ENCODE measurements around the gene UBP1. TPM values are rescaled to one million over a fixed set of nuclear protein-coding genes. Genes with fewer than 3 reads are reported as not detected.
"Not testable (repeated sequence)": the region's sequence is repeated elsewhere in the genome, so short reads cannot be mapped to it uniquely, and the experiment has no call there.

Gene UBP1
- total RNA-seq, 4 donors from 2014 or later = 39.7 to 70.4 (median 55.6) TPM

GRCh38 chr3:33433843-33434242 is 6.4 kb downstream of the UBP1 start:
- TF ChIP-seq CTCF (IDR thresholded peaks at IDR 0.05) (no peak), EP300 (IDR thresholded peaks at IDR 0.05) (no peak), POLR2AphosphoS5 (IDR thresholded peaks at IDR 0.05) (no peak), POLR2A (IDR thresholded peaks at IDR 0.05) (no peak)
- DNase-seq (ENCODE audit: low spot score in 2 of 2) = no peak
- Histone ChIP-seq H3K27ac (no peak overlapping the region), H3K36me3 (no peaks in the 10 kb centered on the region), H3K4me3 (no peak overlapping the region), H3K9me3 (no peaks in the 10 kb centered on the region), H3K4me1 (peaks cover 47% of the 10 kb centered on the region), H3K27me3 (no peaks in the 10 kb centered on the region)
- 54% methylated on average over 2 of the region's 2 CpGs for WGBS

- Histone ChIP-seq H3K36me3 (no peaks in the 10 kb centered on the region), H3K4me3 (no peak overlapping the region), H3K4me1 (peaks cover 17% of the 10 kb centered on the region), H3K27ac (no peak overlapping the region), H3K9me3 (no peaks in the 10 kb centered on the region), H3K27me3 (no peaks in the 10 kb centered on the region)
- 94% methylated on average over 4 of the region's 4 CpGs for WGBS
- TF ChIP-seq EP300 (IDR thresholded peaks at IDR 0.05) = no peak
- TF ChIP-seq CTCF (IDR thresholded peaks at IDR 0.05) = no peak
- no peak for TF ChIP-seq POLR2AphosphoS5 (IDR thresholded peaks at IDR 0.05)
- no peak for TF ChIP-seq POLR2A (IDR thresholded peaks at IDR 0.05)
- no peak for DNase-seq (ENCODE audit: low spot score in 2 of 2)
These were observed 9.6 kb downstream of the UBP1 start for GRCh38 chr3:33430571-33430970.

GRCh38 chr3:33430061-33430460 is 10.1 kb downstream of the UBP1 start:
- Histone ChIP-seq H3K4me1 (peaks cover 14% of the 10 kb centered on the region), H3K9me3 (no peaks in the 10 kb centered on the region), H3K27me3 (no peaks in the 10 kb centered on the region), H3K27ac (no peak overlapping the region), H3K4me3 (no peak overlapping the region), H3K36me3 (peaks cover under 1% of the 10 kb centered on the region)
- no peak for DNase-seq (ENCODE audit: low spot score in 2 of 2)
- TF ChIP-seq POLR2A (IDR thresholded peaks at IDR 0.05) = no peak
- no peak for TF ChIP-seq POLR2AphosphoS5 (IDR thresholded peaks at IDR 0.05)
- no peak for TF ChIP-seq CTCF (IDR thresholded peaks at IDR 0.05)
- no peak for TF ChIP-seq EP300 (IDR thresholded peaks at IDR 0.05)
- WGBS = 83% methylated on average over 1 of the region's 1 CpG

- H3K27me3 ChIP-seq; H3K9me3 ChIP-seq; DNase-seq (ENCODE audit: low spot score in 2 of 2); H3K36me3 ChIP-seq; H3K4me3 ChIP-seq; H3K27ac ChIP-seq: not testable (repeated sequence)
- WGBS = 67% methylated on average over 2 of the region's 2 CpGs
- peaks cover 14% of the 10 kb centered on the region for H3K4me1 ChIP-seq
These were observed 10.9 kb downstream of the UBP1 start for GRCh38 chr3:33429306-33429705.

GRCh38 chr3:33428734-33429133 is 11.5 kb downstream of the UBP1 start:
- Histone ChIP-seq H3K27ac (no peak overlapping the region), H3K4me3 (no peak overlapping the region), H3K36me3 (peaks cover 8% of the 10 kb centered on the region), H3K27me3 (no peaks in the 10 kb centered on the region), H3K4me1 (peaks cover 12% of the 10 kb centered on the region), H3K9me3 (no peaks in the 10 kb centered on the region)
- DNase-seq (ENCODE audit: low spot score in 2 of 2) = no peak
- 85% methylated on average over 7 of the region's 7 CpGs for WGBS
- TF ChIP-seq POLR2A (IDR thresholded peaks at IDR 0.05) (no peak), EP300 (IDR thresholded peaks at IDR 0.05) (no peak), POLR2AphosphoS5 (IDR thresholded peaks at IDR 0.05) (no peak), CTCF (IDR thresholded peaks at IDR 0.05) (no peak)

GRCh38 chr3:33426630-33427317 is 13.4 kb downstream of the UBP1 start:
- Histone ChIP-seq H3K36me3 (peaks cover 18% of the 10 kb centered on the region), H3K4me1 (peaks cover 9% of the 10 kb centered on the region), H3K27ac (no peak overlapping the region), H3K9me3 (no peaks in the 10 kb centered on the region), H3K27me3 (no peaks in the 10 kb centered on the region), H3K4me3 (no peak overlapping the region)
- 69% methylated on average over 10 of the region's 10 CpGs for WGBS
- no peak for DNase-seq (ENCODE audit: low spot score in 2 of 2)
- TF ChIP-seq POLR2A (IDR thresholded peaks at IDR 0.05) (no peak), POLR2AphosphoS5 (IDR thresholded peaks at IDR 0.05) (no peak), CTCF (IDR thresholded peaks at IDR 0.05) (no peak), EP300 (IDR thresholded peaks at IDR 0.05) (no peak)
